ENCODE measurements around the gene KIN. TPM values are rescaled to one million over a fixed set of nuclear protein-coding genes. Genes with fewer than 3 reads are reported as not detected.
A peak's percentile ranks its signal among the peaks of the same experiment; 100 is the strongest.

KIN gene
- 20.9 and 23.4 TPM in 2 replicates for total RNA-seq (2021)
- long read RNA-seq, full-length matches to known transcripts = 32 of 57 reads
- long read RNA-seq, partial matches to known transcripts = 18 of 57 reads
- long read RNA-seq, other reads (novel, unspliced or antisense) = 7 of 57 reads

- Histone ChIP-seq H3K23me2 (ENCODE audit: insufficient read length, low read depth, low read length, poor library complexity, severe bottlenecking) (peaks cover 5% of the 10 kb centered on the region), H3K27ac (ENCODE audit: insufficient read length, low read depth, low read length) (no peak within 1 kb of the TSS)
Measured at GRCh38 chr10:7787857-7788638, at the start of gene KIN, which contains the start of gene ATP5F1C. Gene KIN, minus strand, starts transcription at chr10:7787993. Its CDS starts 60 bp downstream, at chr10:7787933. Gene ATP5F1C, plus strand, starts transcription at chr10:7788177. Its CDS starts 31 bp downstream, at chr10:7788208.

More at GRCh38 chr10:7787857-7788638, at the start of gene KIN, which contains the start of gene ATP5F1C:
- Histone ChIP-seq H3K18ac (ENCODE audit: insufficient read length, low read depth, low read length) (peak within 1 kb of the TSS; percentile 75), H2BK12ac (ENCODE audit: insufficient read length, low read depth, low read length) (no peak within 1 kb of the TSS), H3K9me3 (ENCODE audit: control insufficient read depth, low read depth, low read length) (no peaks in the 10 kb centered on the region), H3K27me3 (ENCODE audit: insufficient read depth, low read length) (no peaks in the 10 kb centered on the region), H3K79me1 (ENCODE audit: insufficient read depth, low read depth, low read length, poor library complexity, severe bottlenecking) (peaks cover 3% of the 10 kb centered on the region), H4K20me1 (ENCODE audit: control insufficient read depth, insufficient read depth, insufficient read length) (no peaks in the 10 kb centered on the region), H4K91ac (ENCODE audit: insufficient read length, low read depth, low read length) (no peak within 1 kb of the TSS), H2BK20ac (ENCODE audit: low read depth, low read length, poor library complexity, severe bottlenecking) (no peak within 1 kb of the TSS), H2BK120ac (ENCODE audit: low read depth, low read length, poor library complexity, severe bottlenecking) (no peak within 1 kb of the TSS), H2BK5ac (ENCODE audit: insufficient read length, low read length) (no peak within 1 kb of the TSS), H2AK5ac (ENCODE audit: insufficient read length, low read length) (no peak within 1 kb of the TSS), H3K4me1 (ENCODE audit: insufficient read depth, low read length) (no peaks in the 10 kb centered on the region), H3K4ac (ENCODE audit: low read depth, low read length) (no peak within 1 kb of the TSS), H4K8ac (replicated peaks; ENCODE audit: insufficient read length, low read depth, low read length) (peak within 1 kb of the TSS; percentile 32), H2BK15ac (ENCODE audit: low read depth, low read length) (0 out of 2 replicates have a peak within 1 kb of the TSS, but pooled peaks have one; percentile 12), H3K14ac (ENCODE audit: insufficient read depth, low read length) (peak within 1 kb of the TSS; percentile 80), H3K56ac (ENCODE audit: insufficient read length, low read depth, low read length) (no peak within 1 kb of the TSS), H2AFZ (ENCODE audit: low read length) (peak within 1 kb of the TSS; percentile 41), H3K23ac (ENCODE audit: insufficient read length, low read depth, low read length) (no peak within 1 kb of the TSS), H3K79me2 (ENCODE audit: insufficient read depth, low read length) (peaks cover 51% of the 10 kb centered on the region), H3K9ac (ENCODE audit: extremely low read depth, insufficient read length, low read length) (peak within 1 kb of the TSS; percentile 96), H4K5ac (ENCODE audit: insufficient read length, low read depth, low read length) (no peak within 1 kb of the TSS), H3K4me2 (ENCODE audit: insufficient read depth, insufficient read length, low read length) (peak within 1 kb of the TSS; percentile 95), H3T11ph (ENCODE audit: low read length) (no peak within 1 kb of the TSS)
- DNase-seq = peak; percentile 98
- WGBS (ENCODE audit: extremely low coverage, insufficient read length, low lambda C conversion rate) = no CpG with 5 or more reads among the region's 59 CpGs
- Mint-ChIP-seq H3K4me3 (no peak within 1 kb of the TSS), H3K36me3 (ENCODE audit: insufficient read depth in 1 of 3, low read depth in 3 of 3) (peaks cover 4 to 19% (median 18%) of the 10 kb centered on the region in 3 experiments; a peak in 5 of 7 replicates), H3K27me3 (ENCODE audit: low read depth) (no peaks in the 10 kb centered on the region), H3K4me1 (peaks cover 13 to 15% of the 10 kb centered on the region in 2 experiments), H3K9me3 (no peaks in the 10 kb centered on the region), H3K27ac (peak within 1 kb of the TSS in 2 of 3 experiments; percentile 62 to 96; a peak in 5 of 7 replicates)
- no peak for TF ChIP-seq CTCF (conservative IDR thresholded peaks at IDR 0.05)
